ENCODE data around the gene CLDND1. TPM values are rescaled to one million over a fixed set of nuclear protein-coding genes. Genes with fewer than 3 reads are reported as not detected.

Gene CLDND1
- total and polyA plus RNA-seq, 2 of the 13 experiments (the other 11 are each of a cell fraction or from before 2014, with no cell fraction given), result 50.8 to 121 TPM

DNA sequence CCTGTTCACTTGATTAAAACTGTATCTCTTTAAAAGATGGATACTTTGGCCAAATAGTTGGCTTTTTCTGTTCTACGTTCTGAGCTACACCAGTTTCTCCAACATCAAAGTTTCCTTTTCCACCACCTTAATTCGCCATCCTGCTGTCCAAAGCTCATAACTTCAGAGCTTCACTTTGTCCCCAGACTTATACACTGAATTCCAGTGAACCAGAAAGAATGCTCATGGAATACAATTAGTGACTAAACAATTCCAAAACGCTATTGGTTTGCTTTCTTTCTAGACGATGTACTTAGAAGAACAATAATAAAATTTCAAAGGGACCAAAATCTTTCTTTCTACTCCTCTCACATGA lies 32.3 kb upstream of the CLDND1 start (continued):
- TF ChIP-seq, protein P1, sequence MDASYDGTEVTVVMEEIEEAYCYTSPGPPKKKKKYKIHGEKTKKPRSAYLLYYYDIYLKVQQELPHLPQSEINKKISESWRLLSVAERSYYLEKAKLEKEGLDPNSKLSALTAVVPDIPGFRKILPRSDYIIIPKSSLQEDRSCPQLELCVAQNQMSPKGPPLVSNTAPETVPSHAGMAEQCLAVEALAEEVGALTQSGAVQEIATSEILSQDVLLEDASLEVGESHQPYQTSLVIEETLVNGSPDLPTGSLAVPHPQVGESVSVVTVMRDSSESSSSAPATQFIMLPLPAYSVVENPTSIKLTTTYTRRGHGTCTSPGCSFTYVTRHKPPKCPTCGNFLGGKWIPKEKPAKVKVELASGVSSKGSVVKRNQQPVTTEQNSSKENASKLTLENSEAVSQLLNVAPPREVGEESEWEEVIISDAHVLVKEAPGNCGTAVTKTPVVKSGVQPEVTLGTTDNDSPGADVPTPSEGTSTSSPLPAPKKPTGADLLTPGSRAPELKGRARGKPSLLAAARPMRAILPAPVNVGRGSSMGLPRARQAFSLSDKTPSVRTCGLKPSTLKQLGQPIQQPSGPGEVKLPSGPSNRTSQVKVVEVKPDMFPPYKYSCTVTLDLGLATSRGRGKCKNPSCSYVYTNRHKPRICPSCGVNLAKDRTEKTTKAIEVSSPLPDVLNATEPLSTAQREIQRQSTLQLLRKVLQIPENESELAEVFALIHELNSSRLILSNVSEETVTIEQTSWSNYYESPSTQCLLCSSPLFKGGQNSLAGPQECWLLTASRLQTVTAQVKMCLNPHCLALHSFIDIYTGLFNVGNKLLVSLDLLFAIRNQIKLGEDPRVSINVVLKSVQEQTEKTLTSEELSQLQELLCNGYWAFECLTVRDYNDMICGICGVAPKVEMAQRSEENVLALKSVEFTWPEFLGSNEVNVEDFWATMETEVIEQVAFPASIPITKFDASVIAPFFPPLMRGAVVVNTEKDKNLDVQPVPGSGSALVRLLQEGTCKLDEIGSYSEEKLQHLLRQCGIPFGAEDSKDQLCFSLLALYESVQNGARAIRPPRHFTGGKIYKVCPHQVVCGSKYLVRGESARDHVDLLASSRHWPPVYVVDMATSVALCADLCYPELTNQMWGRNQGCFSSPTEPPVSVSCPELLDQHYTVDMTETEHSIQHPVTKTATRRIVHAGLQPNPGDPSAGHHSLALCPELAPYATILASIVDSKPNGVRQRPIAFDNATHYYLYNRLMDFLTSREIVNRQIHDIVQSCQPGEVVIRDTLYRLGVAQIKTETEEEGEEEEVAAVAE (CRISPR knock-in tag; IDR thresholded peaks at IDR 0.05; ENCODE audit: borderline replicate concordance), result no peak
- TF ChIP-seq ZBTB7A (CRISPR knock-in tag; IDR thresholded peaks at IDR 0.05) (no peak), MLLT10 (CRISPR knock-in tag; IDR thresholded peaks at IDR 0.05) (no peak), ZNF142 (CRISPR knock-in tag; IDR thresholded peaks at IDR 0.05) (no peak)

Data from HepG2 (cell line).